HL-60 (cell line): ENCODE data around the gene UBE2G1.

ENCODE experiments used
- DNase-seq, 2 experiments: peaks; one replicate each; pipeline ENCODE4 v3.0.0-alpha.2; 2010 to 2020; ENCODE audit warnings: low read depth in 1 of 2, low spot score in 1 of 2
- H3K27ac ChIP-seq: fragments of 250-450 bp; sonication (Bioruptor Pico); replicated peaks from 2 replicates; pipeline ENCODE4 v1.5.1; 2020; ENCODE audit warnings: mild to moderate bottlenecking, moderate library complexity
- H3K27me3 ChIP-seq: fragments of 250-450 bp; sonication (Bioruptor Pico); 2 replicates; pipeline ENCODE4 v1.5.1; 2021; ENCODE audit warnings: mild to moderate bottlenecking, moderate library complexity; ENCODE audit not compliant: insufficient read depth, poor library complexity, severe bottlenecking
- H3K4me3 ChIP-seq: replicated peaks from 2 replicates; pipeline ENCODE4 v1.5.1; 2011; ENCODE audit warnings: mild to moderate bottlenecking, control low read depth, low read length; ENCODE audit not compliant: insufficient read depth
- GABPA ChIP-seq: IDR thresholded peaks from 2 replicates; pipeline ENCODE4 v1.6.1; 2012; ENCODE audit warnings: low read depth
- POLR2AphosphoS5 ChIP-seq: IDR thresholded peaks from 2 replicates; pipeline ENCODE4 v1.6.1; 2012; ENCODE audit warnings: low read depth
- REST ChIP-seq: IDR thresholded peaks from 2 replicates; pipeline ENCODE4 v1.6.1; 2012; ENCODE audit warnings: low read depth; ENCODE audit not compliant: insufficient replicate concordance
- SPI1 ChIP-seq: IDR thresholded peaks from 2 replicates; pipeline ENCODE4 v1.6.1; 2012; ENCODE audit warnings: low read depth, mild to moderate bottlenecking, borderline replicate concordance
- TF ChIP-seq, protein P1 (sequence below): IDR thresholded peaks from one replicate; pipeline ENCODE4 v1.5.1; 2011; ENCODE audit warnings: low read length, control low read depth, inconsistent platforms; ENCODE audit not compliant: insufficient read depth

UBE2G1 gene

DNA sequence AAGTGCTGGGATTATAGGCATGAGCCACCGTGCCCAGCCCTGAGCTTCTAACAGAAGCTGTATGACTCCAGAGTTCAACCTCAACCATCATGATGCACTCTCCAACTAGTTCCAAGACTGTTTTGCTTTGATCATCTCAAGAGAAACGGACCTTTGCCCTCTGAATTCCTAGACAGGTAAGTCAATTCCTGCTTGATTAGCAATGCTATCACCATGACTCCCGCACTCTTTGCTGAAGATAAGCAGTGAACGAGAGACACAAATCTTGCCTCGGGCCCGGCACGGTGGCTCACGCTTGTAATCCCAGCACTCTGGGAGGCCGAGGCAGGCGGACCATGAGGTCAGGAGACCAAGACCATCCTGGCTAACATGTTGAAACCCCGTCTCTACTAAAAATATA, 124.9 kb downstream of the UBE2G1 start:
- Histone ChIP-seq H3K27me3 (no peaks in the 10 kb centered on the region), H3K4me3 (no peak overlapping the region), H3K27ac (no peak overlapping the region)
- no peak for DNase-seq
- no peak for TF ChIP-seq SPI1
- TF ChIP-seq, protein P1, sequence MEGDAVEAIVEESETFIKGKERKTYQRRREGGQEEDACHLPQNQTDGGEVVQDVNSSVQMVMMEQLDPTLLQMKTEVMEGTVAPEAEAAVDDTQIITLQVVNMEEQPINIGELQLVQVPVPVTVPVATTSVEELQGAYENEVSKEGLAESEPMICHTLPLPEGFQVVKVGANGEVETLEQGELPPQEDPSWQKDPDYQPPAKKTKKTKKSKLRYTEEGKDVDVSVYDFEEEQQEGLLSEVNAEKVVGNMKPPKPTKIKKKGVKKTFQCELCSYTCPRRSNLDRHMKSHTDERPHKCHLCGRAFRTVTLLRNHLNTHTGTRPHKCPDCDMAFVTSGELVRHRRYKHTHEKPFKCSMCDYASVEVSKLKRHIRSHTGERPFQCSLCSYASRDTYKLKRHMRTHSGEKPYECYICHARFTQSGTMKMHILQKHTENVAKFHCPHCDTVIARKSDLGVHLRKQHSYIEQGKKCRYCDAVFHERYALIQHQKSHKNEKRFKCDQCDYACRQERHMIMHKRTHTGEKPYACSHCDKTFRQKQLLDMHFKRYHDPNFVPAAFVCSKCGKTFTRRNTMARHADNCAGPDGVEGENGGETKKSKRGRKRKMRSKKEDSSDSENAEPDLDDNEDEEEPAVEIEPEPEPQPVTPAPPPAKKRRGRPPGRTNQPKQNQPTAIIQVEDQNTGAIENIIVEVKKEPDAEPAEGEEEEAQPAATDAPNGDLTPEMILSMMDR = no peak
- TF ChIP-seq POLR2AphosphoS5 = no peak
- no peak for TF ChIP-seq GABPA
- TF ChIP-seq REST = no peak

DNA sequence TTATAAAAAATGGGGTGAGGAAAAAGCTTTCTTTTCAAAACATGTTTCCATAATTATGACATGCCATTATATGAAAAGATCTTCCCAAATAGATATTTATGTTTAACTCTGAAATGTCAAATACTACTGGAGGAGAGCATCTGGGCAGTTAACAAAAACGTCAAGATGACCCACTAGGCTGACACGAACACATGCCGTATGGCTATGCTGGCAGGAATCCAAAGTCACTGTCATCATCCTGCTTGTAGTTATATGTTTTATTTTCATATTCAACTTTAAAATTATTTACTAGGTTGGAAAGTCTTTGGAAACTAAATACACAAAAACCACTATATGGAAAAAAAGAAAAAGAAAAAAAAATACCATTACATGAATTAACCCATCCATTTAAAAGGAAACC, 130.0 kb downstream of the UBE2G1 start:
- no peaks in the 10 kb centered on the region for H3K27me3 ChIP-seq
- H3K27ac ChIP-seq = no peak overlapping the region
- DNase-seq = no peak
- no peak overlapping the region for H3K4me3 ChIP-seq
- TF ChIP-seq SPI1 = no peak
- TF ChIP-seq GABPA = no peak
- TF ChIP-seq REST = no peak
- no peak for TF ChIP-seq POLR2AphosphoS5
- TF ChIP-seq, protein P1 = no peak

GRCh38 chr17:4235372-4236279, 130.8 kb downstream of the UBE2G1 start:
- TF ChIP-seq POLR2AphosphoS5 (no peak), REST (no peak), GABPA (no peak), SPI1 (no peak)
- TF ChIP-seq, protein P1 = no peak
- DNase-seq = no peak
- H3K27me3 ChIP-seq = no peaks in the 10 kb centered on the region
- H3K27ac ChIP-seq = no peak overlapping the region
- no peak overlapping the region for H3K4me3 ChIP-seq
